ENCODE results near the gene ADAM15.

GRCh38 chr1:155094622-155094948 lies 43.5 kb downstream of the ADAM15 start:
- peak; percentile 12 for TF ChIP-seq CTCF (IDR thresholded peaks at IDR 0.05; ENCODE audit: poor library complexity, severe bottlenecking)
- no peak for TF ChIP-seq POLR2AphosphoS5 (IDR thresholded peaks at IDR 0.05)
- TF ChIP-seq EZH2 (IDR thresholded peaks at IDR 0.05; ENCODE audit: borderline replicate concordance, insufficient read depth, low read length, poor library complexity, severe bottlenecking), result no peak
- no peak for TF ChIP-seq EP300 (conservative IDR thresholded peaks at IDR 0.05; ENCODE audit: poor library complexity, severe bottlenecking)
- no peak for TF ChIP-seq MXI1 (conservative IDR thresholded peaks at IDR 0.05; ENCODE audit: poor library complexity, severe bottlenecking)

Data from neural cell (in vitro differentiated cells).